Measurements from ENCODE around the gene TNNI3. TPM values are rescaled to one million over a fixed set of nuclear protein-coding genes. Genes with fewer than 3 reads are reported as not detected.

TNNI3 gene
- total RNA-seq, 1 donor from 2014 or later, result not detected

DNA sequence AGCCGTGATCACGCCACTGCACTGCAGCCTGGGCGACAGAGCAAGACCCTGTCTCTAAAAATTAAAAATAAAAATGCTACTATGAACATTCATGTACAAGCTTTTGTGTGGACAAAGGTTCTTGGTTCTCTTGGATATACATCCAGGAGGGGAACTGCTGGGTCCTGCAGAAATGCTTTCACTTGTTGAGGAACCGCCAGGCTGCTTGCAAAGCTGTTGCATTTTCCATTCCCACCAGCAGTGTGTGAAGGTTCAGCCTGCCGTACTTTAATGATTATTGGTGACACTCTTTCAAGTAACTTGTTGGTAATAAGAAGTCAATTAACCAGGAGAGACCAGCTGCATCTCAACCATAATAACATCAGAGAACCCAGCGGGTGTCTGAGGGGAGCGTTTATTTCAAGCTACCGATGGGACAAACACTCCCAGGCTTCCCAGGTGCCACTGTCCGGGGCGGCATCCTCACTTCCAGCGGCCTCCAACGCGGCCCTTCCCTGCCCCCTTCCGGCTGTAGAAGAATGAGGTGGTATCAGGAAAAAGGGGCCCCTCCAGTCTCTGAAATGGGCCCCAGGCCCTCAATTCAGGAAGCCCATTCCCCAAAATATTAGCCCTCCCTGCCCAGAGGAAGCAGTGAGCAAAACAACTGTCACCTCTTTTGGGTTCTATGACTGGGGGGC lies 24.9 kb downstream of the TNNI3 start:
- Mint-ChIP-seq H3K4me3 (ENCODE audit: low read depth) (no peak overlapping the region), H3K27me3 (ENCODE audit: low read depth) (peaks cover 10% of the 10 kb centered on the region)

DNA sequence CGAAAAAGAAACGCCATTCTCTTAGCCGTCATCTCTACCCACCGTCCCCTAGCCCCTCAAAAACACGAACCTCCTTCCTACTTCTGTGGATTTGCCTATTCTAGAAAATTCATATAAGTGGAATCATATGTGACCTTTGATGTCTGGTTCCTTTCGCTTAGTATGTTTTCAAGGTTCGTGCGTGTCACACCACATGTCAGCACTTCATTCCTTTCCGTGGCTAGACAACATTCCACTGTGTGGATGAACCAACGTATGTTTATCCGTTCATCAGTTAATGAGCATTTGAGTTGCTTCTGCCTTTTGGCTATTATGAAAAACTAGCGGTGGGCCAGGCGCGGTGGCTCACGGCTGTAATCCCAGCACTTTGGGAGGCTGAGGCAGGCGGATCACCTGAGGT lies 26.1 kb downstream of the TNNI3 start:
- intact Hi-C loops (cut with micrococcal nuclease), result no loop called here
- no peak for DNase-seq (ENCODE audit: low spot score)
- H3K36me3 Mint-ChIP-seq (ENCODE audit: low read depth), result no peaks in the 10 kb centered on the region
- no peak overlapping the region for H3K27ac Mint-ChIP-seq
- peaks cover 19% of the 10 kb centered on the region for H3K27me3 Mint-ChIP-seq (ENCODE audit: low read depth)
- no peak overlapping the region for H3K4me3 Mint-ChIP-seq (ENCODE audit: low read depth)
- no peaks in the 10 kb centered on the region for H3K4me1 Mint-ChIP-seq (ENCODE audit: low read depth)
- H3K9me3 Mint-ChIP-seq, result no peaks in the 10 kb centered on the region

More for the DNA sequence above, 24.9 kb downstream of the TNNI3 start:
- Mint-ChIP-seq H3K27ac (no peak overlapping the region), H3K4me1 (ENCODE audit: low read depth) (no peaks in the 10 kb centered on the region), H3K36me3 (ENCODE audit: low read depth) (no peaks in the 10 kb centered on the region), H3K9me3 (no peaks in the 10 kb centered on the region)
- no peak for DNase-seq (ENCODE audit: low spot score)
- intact Hi-C loops (cut with micrococcal nuclease), result no loop called here

DNA sequence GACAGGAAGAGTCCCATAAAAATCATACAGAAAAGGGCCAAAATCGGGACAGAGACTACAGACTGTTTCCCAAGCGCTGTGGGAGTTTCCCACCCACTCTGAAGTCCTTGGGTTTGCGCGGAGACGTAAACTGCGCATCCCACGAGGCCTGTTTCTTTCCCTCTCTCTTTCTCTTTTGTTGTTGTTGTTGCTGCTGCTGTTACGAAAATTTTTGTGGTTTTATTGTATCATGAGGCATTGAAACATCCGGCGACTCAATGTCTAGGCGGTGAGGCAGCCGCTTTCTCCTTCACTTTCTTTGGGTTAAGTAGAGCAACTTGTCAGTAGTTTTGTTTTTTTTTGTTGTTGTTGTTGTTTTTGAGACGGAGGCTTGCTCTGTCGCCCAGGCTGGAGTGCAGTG lies 38.5 kb downstream of the TNNI3 start:
- H3K9me3 Mint-ChIP-seq, result no peaks in the 10 kb centered on the region
- H3K27me3 Mint-ChIP-seq (ENCODE audit: low read depth), result peaks cover 19% of the 10 kb centered on the region
- H3K4me1 Mint-ChIP-seq (ENCODE audit: low read depth), result peaks cover 29% of the 10 kb centered on the region
- H3K36me3 Mint-ChIP-seq (ENCODE audit: low read depth), result peaks cover 17% of the 10 kb centered on the region
- intact Hi-C loops (cut with micrococcal nuclease), result loop anchor here (5.0 to 10.0 kb wide), 2 partner anchors 138 to 506 kb away; partner anchors contain the start of genes PPP6R1 and ZNF784
- peak overlapping the region; percentile 96 for H3K4me3 Mint-ChIP-seq (ENCODE audit: low read depth)
- no peak for DNase-seq (ENCODE audit: low spot score)
- H3K27ac Mint-ChIP-seq, result peak overlapping the region; percentile 21

DNA sequence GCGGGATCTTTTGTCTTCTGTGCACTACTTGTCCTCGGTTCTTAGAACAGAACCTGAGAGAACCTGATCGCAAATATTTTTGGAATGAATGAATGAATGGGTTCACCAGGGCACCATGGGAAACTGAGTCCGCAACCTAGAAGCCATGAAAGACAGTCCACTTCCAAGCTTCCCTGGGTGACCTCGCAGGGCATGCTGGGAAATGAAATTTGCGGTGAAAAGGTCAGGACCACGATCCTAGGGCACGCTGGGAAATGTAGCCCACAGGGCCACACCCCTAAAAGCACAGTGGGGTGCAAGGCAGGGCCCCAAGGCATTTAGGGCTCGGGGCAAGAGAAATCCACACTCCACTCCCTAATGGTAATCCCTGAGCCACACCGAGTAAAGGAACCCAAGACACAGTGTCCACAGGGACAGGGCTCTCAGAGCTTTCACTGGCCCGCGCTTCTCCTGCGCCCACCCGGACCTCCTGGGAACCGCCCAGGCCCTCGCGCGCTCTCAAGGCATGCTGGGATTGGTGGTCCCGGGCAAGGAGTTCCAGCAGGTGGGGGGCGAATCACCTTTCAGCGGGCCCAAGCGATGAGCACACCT lies 39.0 kb downstream of the TNNI3 start:
- intact Hi-C loops (cut with micrococcal nuclease), result loop anchor here (5.0 to 10.0 kb wide), 2 partner anchors 139 to 506 kb away; partner anchors contain the start of genes PPP6R1 and ZNF784
- Mint-ChIP-seq H3K4me3 (ENCODE audit: low read depth) (peak overlapping the region; percentile 96), H3K4me1 (ENCODE audit: low read depth) (peaks cover 29% of the 10 kb centered on the region), H3K27me3 (ENCODE audit: low read depth) (peaks cover 13% of the 10 kb centered on the region), H3K36me3 (ENCODE audit: low read depth) (peaks cover 17% of the 10 kb centered on the region), H3K27ac (peak overlapping the region; percentile 93), H3K9me3 (no peaks in the 10 kb centered on the region)
- peak; percentile 16 for DNase-seq (ENCODE audit: low spot score)

DNA sequence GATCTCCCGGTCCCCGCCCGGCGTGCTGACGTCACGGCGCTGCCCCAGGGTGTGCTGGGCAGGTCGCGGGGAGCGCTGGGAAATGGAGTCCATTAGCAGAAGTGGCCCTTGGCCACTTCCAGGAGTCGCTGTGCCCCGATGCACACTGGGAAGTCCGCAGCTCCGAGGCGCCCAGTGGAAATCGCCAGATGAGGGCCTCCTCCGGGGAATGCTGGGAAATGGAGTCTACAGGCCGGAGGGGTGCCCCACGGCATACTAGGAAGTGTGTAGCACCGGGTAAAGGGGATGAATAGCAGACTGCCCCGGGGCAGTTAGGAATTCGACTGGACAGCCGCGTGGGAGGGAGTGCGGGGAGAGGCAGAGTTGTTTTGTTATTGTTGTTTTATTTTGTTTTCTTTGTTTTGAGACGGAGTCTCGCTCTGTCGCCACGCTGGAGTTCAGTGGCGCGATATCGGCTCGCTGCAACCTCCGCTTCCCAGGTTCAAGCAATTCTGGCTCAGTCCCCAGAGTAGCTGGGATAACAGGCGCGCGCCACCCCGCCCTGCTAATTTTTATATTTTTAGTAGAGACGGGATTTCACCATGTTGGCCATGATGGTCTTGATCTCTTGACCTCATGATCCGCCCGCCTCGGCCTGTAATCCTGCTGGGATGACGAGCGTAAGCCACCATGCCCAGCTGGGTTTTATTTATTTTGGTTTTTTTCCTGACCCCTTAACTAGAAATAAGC lies 39.7 kb downstream of the TNNI3 start:
- intact Hi-C loops (cut with micrococcal nuclease), result loop anchor here (2.0 to 10.0 kb wide), 3 partner anchors 37 to 507 kb away; partner anchors contain the start of genes PPP6R1 and ZNF784
- peak overlapping the region; percentile 96 for H3K4me3 Mint-ChIP-seq (ENCODE audit: low read depth)
- peak overlapping the region; percentile 93 for H3K27ac Mint-ChIP-seq
- H3K36me3 Mint-ChIP-seq (ENCODE audit: low read depth), result peaks cover 17% of the 10 kb centered on the region
- DNase-seq (ENCODE audit: low spot score), result peak; percentile 96
- H3K27me3 Mint-ChIP-seq (ENCODE audit: low read depth), result peaks cover 7% of the 10 kb centered on the region
- H3K4me1 Mint-ChIP-seq (ENCODE audit: low read depth), result peaks cover 29% of the 10 kb centered on the region
- no peaks in the 10 kb centered on the region for H3K9me3 Mint-ChIP-seq

GRCh38 chr19:55116859-55117662 lies 40.5 kb downstream of the TNNI3 start, which contains the start of gene PPP1R12C:
PPP1R12C (minus strand) TSS chr19:55117637; CDS start chr19:55117543, 94 bp downstream.
- peak within 1 kb of the TSS; percentile 100 for H3K4me3 Mint-ChIP-seq (ENCODE audit: low read depth)
- peaks cover 29% of the 10 kb centered on the region for H3K4me1 Mint-ChIP-seq (ENCODE audit: low read depth)
- H3K9me3 Mint-ChIP-seq, result no peaks in the 10 kb centered on the region
- H3K27ac Mint-ChIP-seq, result peak within 1 kb of the TSS; percentile 93
- DNase-seq (ENCODE audit: low spot score), result no peak
- H3K27me3 Mint-ChIP-seq (ENCODE audit: low read depth), result peaks cover 2% of the 10 kb centered on the region
- intact Hi-C loops (cut with micrococcal nuclease), result loop anchor here (2.0 to 10.0 kb wide), 3 partner anchors 36 to 508 kb away; partner anchors contain the start of genes PPP6R1 and ZNF784
- H3K36me3 Mint-ChIP-seq (ENCODE audit: low read depth), result peaks cover 17% of the 10 kb centered on the region

DNA sequence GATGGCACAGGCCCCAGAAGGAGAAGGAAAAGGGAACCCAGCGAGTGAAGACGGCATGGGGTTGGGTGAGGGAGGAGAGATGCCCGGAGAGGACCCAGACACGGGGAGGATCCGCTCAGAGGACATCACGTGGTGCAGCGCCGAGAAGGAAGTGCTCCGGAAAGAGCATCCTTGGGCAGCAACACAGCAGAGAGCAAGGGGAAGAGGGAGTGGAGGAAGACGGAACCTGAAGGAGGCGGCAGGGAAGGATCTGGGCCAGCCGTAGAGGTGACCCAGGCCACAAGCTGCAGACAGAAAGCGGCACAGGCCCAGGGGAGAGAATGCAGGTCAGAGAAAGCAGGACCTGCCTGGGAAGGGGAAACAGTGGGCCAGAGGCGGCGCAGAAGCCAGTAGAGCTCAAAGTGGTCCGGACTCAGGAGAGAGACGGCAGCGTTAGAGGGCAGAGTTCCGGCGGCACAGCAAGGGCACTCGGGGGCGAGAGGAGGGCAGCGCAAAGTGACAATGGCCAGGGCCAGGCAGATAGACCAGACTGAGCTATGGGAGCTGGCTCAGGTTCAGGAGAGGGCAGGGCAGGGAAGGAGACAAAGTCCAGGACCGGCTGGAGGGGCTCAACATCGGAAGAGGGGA lies 41.2 kb downstream of the TNNI3 start:
- H3K27ac Mint-ChIP-seq, result peak overlapping the region; percentile 93
- H3K4me3 Mint-ChIP-seq (ENCODE audit: low read depth), result peak overlapping the region; percentile 100
- peaks cover 29% of the 10 kb centered on the region for H3K4me1 Mint-ChIP-seq (ENCODE audit: low read depth)
- DNase-seq (ENCODE audit: low spot score), result peak; percentile 48
- peaks cover 17% of the 10 kb centered on the region for H3K36me3 Mint-ChIP-seq (ENCODE audit: low read depth)
- intact Hi-C loops (cut with micrococcal nuclease), result loop anchor here (2.0 to 10.0 kb wide), 3 partner anchors 36 to 508 kb away; partner anchors contain the start of genes PPP6R1 and ZNF784
- H3K27me3 Mint-ChIP-seq (ENCODE audit: low read depth), result peaks cover 2% of the 10 kb centered on the region
- no peaks in the 10 kb centered on the region for H3K9me3 Mint-ChIP-seq

DNA sequence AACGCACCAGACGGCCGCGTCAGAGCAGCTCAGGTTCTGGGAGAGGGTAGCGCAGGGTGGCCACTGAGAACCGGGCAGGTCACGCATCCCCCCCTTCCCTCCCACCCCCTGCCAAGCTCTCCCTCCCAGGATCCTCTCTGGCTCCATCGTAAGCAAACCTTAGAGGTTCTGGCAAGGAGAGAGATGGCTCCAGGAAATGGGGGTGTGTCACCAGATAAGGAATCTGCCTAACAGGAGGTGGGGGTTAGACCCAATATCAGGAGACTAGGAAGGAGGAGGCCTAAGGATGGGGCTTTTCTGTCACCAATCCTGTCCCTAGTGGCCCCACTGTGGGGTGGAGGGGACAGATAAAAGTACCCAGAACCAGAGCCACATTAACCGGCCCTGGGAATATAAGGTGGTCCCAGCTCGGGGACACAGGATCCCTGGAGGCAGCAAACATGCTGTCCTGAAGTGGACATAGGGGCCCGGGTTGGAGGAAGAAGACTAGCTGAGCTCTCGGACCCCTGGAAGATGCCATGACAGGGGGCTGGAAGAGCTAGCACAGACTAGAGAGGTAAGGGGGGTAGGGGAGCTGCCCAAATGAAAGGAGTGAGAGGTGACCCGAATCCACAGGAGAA lies 42.0 kb downstream of the TNNI3 start:
- intact Hi-C loops (cut with micrococcal nuclease), result loop anchor here (2.0 to 10.0 kb wide), 3 partner anchors 35 to 509 kb away; partner anchors contain the start of genes PPP6R1 and ZNF784
- Mint-ChIP-seq H3K4me1 (ENCODE audit: low read depth) (peaks cover 29% of the 10 kb centered on the region), H3K27me3 (ENCODE audit: low read depth) (peaks cover 2% of the 10 kb centered on the region), H3K9me3 (no peaks in the 10 kb centered on the region), H3K36me3 (ENCODE audit: low read depth) (peaks cover 20% of the 10 kb centered on the region), H3K4me3 (ENCODE audit: low read depth) (peak overlapping the region; percentile 100), H3K27ac (peak overlapping the region; percentile 93)
- no peak for DNase-seq (ENCODE audit: low spot score)

- H3K4me1 Mint-ChIP-seq (ENCODE audit: low read depth), result peaks cover 26% of the 10 kb centered on the region
- no peaks in the 10 kb centered on the region for H3K27me3 Mint-ChIP-seq (ENCODE audit: low read depth)
- H3K4me3 Mint-ChIP-seq (ENCODE audit: low read depth), result peak overlapping the region; percentile 66
- no peak overlapping the region for H3K27ac Mint-ChIP-seq
- no peak for DNase-seq (ENCODE audit: low spot score)
- H3K36me3 Mint-ChIP-seq (ENCODE audit: low read depth), result peaks cover 25% of the 10 kb centered on the region
- intact Hi-C loops (cut with micrococcal nuclease), result loop anchor here (5.0 to 10.0 kb wide), 2 partner anchors 143 to 510 kb away; partner anchors contain the start of genes PPP6R1 and ZNF784
- no peaks in the 10 kb centered on the region for H3K9me3 Mint-ChIP-seq
These were observed 42.9 kb downstream of the TNNI3 start for GRCh38 chr19:55114566-55115145.

- no peaks in the 10 kb centered on the region for H3K9me3 Mint-ChIP-seq
- peaks cover 33% of the 10 kb centered on the region for H3K36me3 Mint-ChIP-seq (ENCODE audit: low read depth)
- intact Hi-C loops (cut with micrococcal nuclease), result loop anchor here (10.0 kb wide), 1 partner anchor 511 kb away; the partner anchor contains the start of gene ZNF784
- H3K27me3 Mint-ChIP-seq (ENCODE audit: low read depth), result no peaks in the 10 kb centered on the region
- no peak overlapping the region for H3K4me3 Mint-ChIP-seq (ENCODE audit: low read depth)
- no peak for DNase-seq (ENCODE audit: low spot score)
- H3K4me1 Mint-ChIP-seq (ENCODE audit: low read depth), result peaks cover 21% of the 10 kb centered on the region
- no peak overlapping the region for H3K27ac Mint-ChIP-seq
These were observed 43.9 kb downstream of the TNNI3 start for GRCh38 chr19:55113570-55114039.

Measured in activated T-helper 2 cell treated with anti-CD3 and anti-CD28 coated beads, Interferon-gamma antibody, Interleukin-2, Interleukin-4, amounts not matched to agents 10 μg/mL and 5 μg/mL and 100 μg/mL, durations not matched to agents 14 hours and 24 hours and 36 hours (primary cell).